Measurements from ENCODE around the gene KDM4F. TPM values are rescaled to one million over a fixed set of nuclear protein-coding genes. Genes with fewer than 3 reads are reported as not detected.
A peak's percentile ranks its signal among the peaks of the same experiment; 100 is the strongest.

The KDM4F gene
- total and polyA plus RNA-seq, 2 donors (not counting 3 experiments of a cell fraction or from before 2014, with no cell fraction given): not detected

- Histone ChIP-seq H3K4me3 (replicated peaks in 1 of 3; ENCODE audit: insufficient read depth in 1 of 3, low read depth in 1 of 3, low read length in 3 of 3) (no peak overlapping the region), H3K9ac (replicated peaks; ENCODE audit: extremely low read depth, insufficient read depth, low read length) (no peak overlapping the region), H3K4me2 (ENCODE audit: insufficient read depth, low read length) (no peak overlapping the region), H4K20me1 (replicated peaks; ENCODE audit: control insufficient read depth, extremely low read depth, insufficient read depth, low read length) (no peaks in the 10 kb centered on the region), H3K9me1 (replicated peaks; ENCODE audit: control insufficient read depth, extremely low read depth, insufficient read depth, low read length) (no peaks in the 10 kb centered on the region), H3K4me1 (ENCODE audit: control insufficient read depth, extremely low read depth, insufficient read depth, low read length) (peaks cover 19% of the 10 kb centered on the region), H3K27me3 (ENCODE audit: control insufficient read depth in 2 of 2, insufficient read depth in 2 of 2, low read length in 2 of 2) (peaks cover 7 to 18% of the 10 kb centered on the region in 2 experiments), H3K36me3 (ENCODE audit: control insufficient read depth in 2 of 2, extremely low read depth in 1 of 2, insufficient read depth in 2 of 2, low read length in 2 of 2) (no peaks in the 10 kb centered on the region), H3K79me2 (ENCODE audit: control insufficient read depth, insufficient read depth, low read length) (peaks cover 16% of the 10 kb centered on the region), H2AFZ (ENCODE audit: low read depth, low read length) (no peak overlapping the region), H3K9me3 (replicated peaks; ENCODE audit: control insufficient read depth, insufficient read depth, low read length) (no peaks in the 10 kb centered on the region), H3K27ac (ENCODE audit: insufficient read depth, low read depth, low read length) (no peak overlapping the region)
- TF ChIP-seq POLR2AphosphoS5 (IDR thresholded peaks at IDR 0.05; ENCODE audit: insufficient read depth, low read depth, low read length): no peak
- no peak for TF ChIP-seq CTCF (IDR thresholded peaks at IDR 0.05; ENCODE audit: extremely low read depth in 1 of 2, insufficient read depth in 1 of 2, low read depth in 1 of 2, low read length in 2 of 2)
- no peak for TF ChIP-seq FOS (IDR thresholded peaks at IDR 0.05; ENCODE audit: borderline replicate concordance, insufficient read depth, low read length)
- CTCF ChIA-PET: interaction anchor here (3.4 kb wide), 1 partner anchor 9 kb away, joined by 17 read pairs; no protein-coding TSS in a partner anchor
- DNase-seq (ENCODE audit: low read depth, low spot score) (no peak), FAIRE-seq (no peak)
- intact Hi-C loops (cut with micrococcal nuclease): no loop called here
- BruUV-seq (replicated peaks): no TSS peak
- POLR2A ChIA-PET: no interaction called here
- dilution Hi-C loops (cut with MboI; ENCODE audit: extremely low pct_ligation_motif_present, low sequenced_read_pairs): no loop called here
Observed at GRCh38 chr11:95065336-95065735, 16.1 kb downstream of the KDM4F start.

GRCh38 chr11:95066716-95067038 lies 17.5 kb downstream of the KDM4F start, which contains the start of gene SRSF8:
TSS of gene SRSF8 (plus strand) at chr11:95066919. CDS start at chr11:95067227, 308 bp downstream.
- H3K9ac ChIP-seq (replicated peaks; ENCODE audit: extremely low read depth, insufficient read depth, low read length): peak within 1 kb of the TSS; percentile 75
- H2AFZ ChIP-seq (ENCODE audit: low read depth, low read length): peak within 1 kb of the TSS; percentile 86
- no peaks in the 10 kb centered on the region for H3K36me3 ChIP-seq (ENCODE audit: control insufficient read depth in 2 of 2, extremely low read depth in 1 of 2, insufficient read depth in 2 of 2, low read length in 2 of 2)
- FAIRE-seq (no peak), DNase-seq (ENCODE audit: low read depth, low spot score) (no peak)
- ChIA-PET POLR2A (interaction anchor here (1.1 to 1.6 kb wide), 4 partner anchors 23 to 93 kb away, joined by 5 to 9 read pairs (median 6); partner anchors contain the start of genes CWC15, ENDOD1 and KDM4D), CTCF (interaction anchor here (0.6 to 6.7 kb wide), 31 partner anchors 8 to 1361 kb away, joined by 3 to 96 read pairs (median 4); partner anchors contain the start of genes CWC15, ENDOD1, KDM4D and KDM4F)
- intact Hi-C loops (cut with micrococcal nuclease): loop anchor here (1.0 to 2.0 kb wide), 5 partner anchors 93 to 724 kb away; partner anchors contain the start of genes CEP57, CWC15, KDM4D and SESN3
- no peaks in the 10 kb centered on the region for H3K9me1 ChIP-seq (replicated peaks; ENCODE audit: control insufficient read depth, extremely low read depth, insufficient read depth, low read length)
- H4K20me1 ChIP-seq (replicated peaks; ENCODE audit: control insufficient read depth, extremely low read depth, insufficient read depth, low read length): no peaks in the 10 kb centered on the region
- H3K27me3 ChIP-seq (ENCODE audit: control insufficient read depth in 2 of 2, insufficient read depth in 2 of 2, low read length in 2 of 2): peaks cover 4 to 7% of the 10 kb centered on the region in 2 experiments
- TF ChIP-seq GATA2 (IDR thresholded peaks at IDR 0.05; ENCODE audit: insufficient read depth, insufficient read length, low read depth, low read length): no peak
- TF ChIP-seq FOS (IDR thresholded peaks at IDR 0.05; ENCODE audit: borderline replicate concordance, insufficient read depth, low read length): no peak
- TF ChIP-seq POLR2A (IDR thresholded peaks at IDR 0.05; ENCODE audit: low read depth, low read length): no peak
- no peak for TF ChIP-seq MYC (IDR thresholded peaks at IDR 0.05; ENCODE audit: low read depth, low read length)
- no peak for TF ChIP-seq CTCF (IDR thresholded peaks at IDR 0.05; ENCODE audit: extremely low read depth in 1 of 2, insufficient read depth in 1 of 2, low read depth in 1 of 2, low read length in 2 of 2)
- no peak for TF ChIP-seq EZH2 (IDR thresholded peaks at IDR 0.05; ENCODE audit: borderline replicate concordance, low read depth, low read length, severe bottlenecking)
- no peak for TF ChIP-seq JUN (IDR thresholded peaks at IDR 0.05; ENCODE audit: borderline replicate concordance, insufficient read depth, insufficient read length, low read depth)
- TF ChIP-seq POLR2AphosphoS5 (IDR thresholded peaks at IDR 0.05; ENCODE audit: insufficient read depth, low read depth, low read length): no peak
- no peak for TF ChIP-seq MAX (IDR thresholded peaks at IDR 0.05; ENCODE audit: insufficient read depth, insufficient read length)
- peaks cover 16% of the 10 kb centered on the region for H3K79me2 ChIP-seq (ENCODE audit: control insufficient read depth, insufficient read depth, low read length)
- peaks cover 19% of the 10 kb centered on the region for H3K4me1 ChIP-seq (ENCODE audit: control insufficient read depth, extremely low read depth, insufficient read depth, low read length)
- dilution Hi-C loops (cut with MboI; ENCODE audit: extremely low pct_ligation_motif_present, low sequenced_read_pairs): no loop called here
- BruUV-seq (replicated peaks): no TSS peak
- H3K27ac ChIP-seq (ENCODE audit: insufficient read depth, low read depth, low read length): peak within 1 kb of the TSS; percentile 62
- H3K4me2 ChIP-seq (ENCODE audit: insufficient read depth, low read length): peak within 1 kb of the TSS; percentile 99
- no peaks in the 10 kb centered on the region for H3K9me3 ChIP-seq (replicated peaks; ENCODE audit: control insufficient read depth, insufficient read depth, low read length)
- peak within 1 kb of the TSS; percentile 78 to 98 (median 79) for H3K4me3 ChIP-seq (replicated peaks in 1 of 3; ENCODE audit: insufficient read depth in 1 of 3, low read depth in 1 of 3, low read length in 3 of 3)

All from endothelial cell of umbilical vein (primary cell).